GM21381 (cell line): Measurements from ENCODE around the gene PRADC1.
"Not testable (repeated sequence)": the region's sequence is repeated elsewhere in the genome, so short reads cannot be mapped to it uniquely, and the experiment has no call there.

Source experiments
- ATAC-seq: cut with Tn5 transposase; IDR thresholded peaks from one replicate; pipeline ENCODE4 v1.9.1; 2021; ENCODE audit warnings: mild to moderate bottlenecking, moderate library complexity; ENCODE audit not compliant: unreplicated experiment

Gene PRADC1

DNA sequence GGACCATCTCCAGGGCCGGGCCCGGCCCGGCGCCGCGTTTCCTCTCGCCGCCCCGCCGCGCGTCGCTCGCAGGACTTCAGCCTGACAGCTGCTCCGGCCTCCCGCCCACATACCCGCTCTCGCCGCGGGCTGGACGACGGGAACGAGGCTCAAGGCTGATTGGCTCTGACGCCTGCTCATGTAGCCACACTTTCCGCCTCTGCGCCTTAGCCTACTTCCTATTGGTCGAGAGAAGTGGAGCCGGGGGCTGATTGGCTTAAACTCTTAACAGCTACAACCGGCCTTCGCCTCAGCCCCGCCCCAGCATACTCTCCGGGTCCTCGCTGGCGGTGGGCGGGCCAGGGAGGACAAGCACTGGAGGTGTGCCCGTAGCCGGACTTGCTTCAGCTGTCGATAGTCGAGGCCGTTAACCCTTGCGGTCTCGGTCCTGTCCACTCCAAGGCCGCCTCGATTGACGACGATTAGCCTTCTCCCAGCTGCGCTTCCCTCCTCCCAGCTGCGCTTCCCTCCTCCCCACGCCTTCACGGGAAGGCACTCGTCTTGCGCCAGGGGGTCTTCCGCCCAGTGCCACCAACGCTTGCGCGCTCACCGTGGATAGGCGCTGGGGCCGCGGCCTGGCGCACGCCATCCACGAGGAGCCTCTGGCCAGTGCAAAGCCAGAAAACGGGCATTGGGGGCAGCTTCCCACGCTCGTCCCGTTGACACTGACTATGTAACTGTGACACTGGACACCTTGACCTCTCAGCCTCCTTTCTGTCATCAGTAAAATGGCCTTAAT, at the start of gene PRADC1:
TSS of gene PRADC1 (minus strand) at position 86 of the 778 bp plus-strand sequence. CDS start at position 7, 79 bp downstream.
- ATAC-seq, result peak; percentile 90

DNA sequence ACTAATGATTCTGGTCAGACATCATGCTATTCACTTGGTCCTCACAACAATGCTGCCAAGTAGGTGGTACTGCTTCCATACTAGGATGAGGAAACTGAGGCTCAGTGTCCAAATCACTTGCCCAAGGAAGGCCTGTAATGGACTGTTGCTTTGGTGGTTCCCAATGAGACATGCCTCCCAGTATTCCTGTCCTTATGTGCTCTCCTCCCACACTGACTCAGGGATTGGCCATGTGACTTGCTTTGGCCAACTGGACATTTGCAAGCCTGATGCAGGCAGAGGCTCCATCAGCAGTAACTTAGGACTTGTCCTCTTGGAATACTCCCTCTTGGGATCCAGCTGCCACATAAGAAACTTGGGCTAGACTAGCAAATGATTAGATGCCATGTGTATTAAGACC, 48.2 kb upstream of the PRADC1 start:
- ATAC-seq, result no peak

GRCh38 chr2:73279852-73280251, 46.8 kb upstream of the PRADC1 start:
- no peak for ATAC-seq

GRCh38 chr2:73272270-73272669, 39.2 kb upstream of the PRADC1 start:
- no peak for ATAC-seq

DNA sequence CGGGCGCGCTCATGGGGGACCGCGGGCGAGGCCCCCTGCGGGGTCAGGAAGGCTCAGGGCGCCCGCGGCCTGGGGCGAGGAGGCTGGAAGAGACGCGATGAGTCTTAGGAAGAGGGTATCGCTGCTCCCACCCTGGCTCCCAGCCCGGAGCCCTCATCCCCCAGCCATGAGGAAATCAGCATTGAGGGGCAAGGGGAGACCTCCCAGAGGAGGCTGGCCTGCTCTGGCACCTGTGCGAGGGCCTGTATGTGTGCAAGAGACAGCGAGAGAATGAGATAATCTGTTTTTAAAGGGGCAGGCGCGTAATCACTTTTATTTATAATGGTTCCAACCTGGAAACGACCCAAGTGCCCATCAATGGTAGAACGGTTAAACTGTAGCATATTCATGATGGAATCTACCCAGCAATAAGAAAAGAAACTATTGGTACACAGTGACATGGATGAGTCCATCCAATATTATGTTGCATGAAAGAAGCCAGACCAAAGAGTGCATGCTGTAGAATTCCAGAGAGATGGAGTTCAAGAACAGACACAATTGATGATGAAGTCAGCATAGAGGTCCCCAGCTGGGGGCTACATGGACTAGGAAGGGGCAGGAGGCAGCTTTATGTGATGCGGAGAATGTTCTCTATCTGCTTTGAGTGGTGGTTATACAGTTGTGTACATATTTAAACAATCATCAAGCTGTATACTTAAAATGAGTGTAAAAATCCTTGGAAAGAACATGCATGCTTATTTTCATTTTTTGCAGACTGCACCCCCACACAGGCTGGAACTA, 36.8 kb upstream of the PRADC1 start:
- no peak for ATAC-seq

DNA sequence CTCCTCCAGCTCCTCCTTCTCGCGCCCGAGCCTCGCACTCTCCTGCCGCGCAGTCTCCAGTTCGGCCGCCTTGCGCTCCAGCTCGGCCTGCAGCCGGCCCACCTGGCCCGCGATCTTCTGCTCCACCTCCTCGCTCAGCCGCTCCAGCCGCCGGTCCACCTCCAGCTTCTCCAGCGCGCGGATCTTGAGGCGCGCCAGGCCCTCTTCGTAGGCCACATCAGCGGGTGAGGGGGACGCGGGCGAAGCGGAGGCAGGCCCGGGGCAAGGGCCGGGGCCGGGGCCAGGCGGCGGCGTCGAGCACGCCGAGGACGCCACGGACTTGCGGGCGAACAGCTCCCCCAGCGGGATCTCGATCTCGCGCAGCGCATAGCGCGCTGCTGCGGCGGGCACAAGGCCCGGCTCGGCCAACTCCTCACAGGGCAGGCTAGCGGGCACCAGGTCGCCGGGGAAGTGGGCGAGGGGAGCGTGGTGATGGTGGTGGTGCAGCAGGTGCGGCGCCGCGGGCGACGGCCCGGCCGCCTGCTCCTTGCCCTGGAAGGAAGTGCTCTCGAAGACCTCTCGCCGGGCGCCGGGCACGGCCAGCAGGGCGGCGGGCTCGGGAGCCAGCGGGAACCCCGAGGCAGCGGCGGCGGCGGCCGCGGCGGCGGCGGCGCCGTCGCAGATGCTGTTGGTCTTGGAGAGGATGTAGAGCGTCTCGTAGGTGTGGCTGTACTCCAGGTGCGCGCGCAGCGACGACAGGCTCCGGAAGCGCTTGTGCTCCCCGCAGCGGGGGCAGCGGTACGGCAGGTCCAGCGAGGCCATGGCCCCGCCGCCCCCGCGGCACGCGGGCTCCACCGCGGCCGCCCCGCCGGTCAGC, 36.0 kb upstream of the PRADC1 start:
- ATAC-seq, result peak; percentile 81

- ATAC-seq, result no peak
Observed at GRCh38 chr2:73268366-73268829, 35.4 kb upstream of the PRADC1 start.

- no peak for ATAC-seq
Observed at GRCh38 chr2:73267008-73267407, 34.0 kb upstream of the PRADC1 start.

GRCh38 chr2:73266061-73266901, 33.2 kb upstream of the PRADC1 start:
- no peak for ATAC-seq

DNA sequence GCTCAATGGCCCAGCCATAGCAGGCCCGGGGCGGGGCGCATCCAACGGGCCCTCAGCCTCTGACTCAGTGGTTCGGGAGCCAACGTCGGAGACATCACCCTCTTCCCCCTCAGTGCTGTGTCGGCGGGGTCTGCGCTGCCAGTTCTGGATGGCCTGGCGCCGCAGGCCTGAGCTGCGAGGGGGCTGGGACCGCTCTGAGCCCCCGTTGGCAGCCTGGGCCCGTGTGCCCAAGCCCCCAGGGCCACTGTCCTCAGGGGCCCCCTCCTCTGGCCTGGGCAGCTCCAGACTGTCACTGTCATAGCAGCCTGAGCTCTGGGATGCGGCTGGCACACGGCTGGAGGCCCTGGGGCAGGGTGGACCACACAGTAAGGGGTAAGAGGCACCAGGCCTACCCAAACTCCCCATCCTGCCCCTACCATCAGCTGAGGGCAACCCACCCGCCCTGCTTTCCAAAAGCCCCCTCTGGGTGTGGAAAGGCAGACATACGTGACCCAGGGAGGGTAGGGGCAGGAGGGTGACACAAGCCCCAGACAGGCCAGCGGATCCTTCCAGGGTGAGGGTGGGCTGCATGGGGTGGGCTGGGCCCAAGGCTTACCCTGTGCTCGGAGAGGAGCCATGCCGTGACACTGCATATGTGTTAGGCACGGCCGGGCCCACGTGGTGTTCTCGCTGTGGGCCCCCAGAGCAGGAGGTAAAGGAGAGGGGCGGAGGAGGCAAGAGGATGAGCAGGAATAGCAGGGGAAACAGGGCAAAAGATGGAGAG, 32.4 kb upstream of the PRADC1 start:
- ATAC-seq, result no peak

DNA sequence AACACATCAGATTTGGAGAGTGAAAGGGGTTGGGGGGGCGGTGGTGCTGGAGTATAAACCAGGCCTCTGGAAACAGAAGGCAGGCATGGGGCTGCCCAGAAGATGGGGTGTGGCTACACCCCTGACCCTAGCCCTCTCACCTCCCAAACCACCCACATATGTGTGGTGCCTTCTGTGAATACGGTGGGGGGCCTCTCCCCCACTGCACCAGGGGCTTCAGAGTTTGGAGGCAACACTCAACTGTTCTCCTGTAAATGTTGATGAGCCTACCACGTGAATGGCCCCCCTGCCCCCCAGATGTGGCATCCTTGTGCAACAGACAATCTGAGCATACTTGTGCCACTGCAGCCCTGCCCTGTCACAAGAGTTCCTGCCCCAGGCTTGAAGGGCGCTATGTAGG, 31.7 kb upstream of the PRADC1 start:
- ATAC-seq, result no peak

DNA sequence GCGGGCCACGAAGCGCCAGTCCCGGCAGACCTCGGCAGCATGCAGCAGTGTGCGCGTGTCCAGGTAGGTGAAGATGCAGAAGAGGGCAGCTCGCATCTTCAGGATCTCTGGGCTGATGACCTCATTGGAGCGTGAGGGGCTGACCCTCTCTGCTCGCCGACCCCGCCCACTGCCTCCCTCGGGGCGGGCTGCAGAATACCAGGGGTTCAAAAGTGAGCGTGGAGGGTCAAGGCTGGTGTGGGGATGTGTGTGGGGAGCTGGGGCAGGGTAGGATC, 31.2 kb upstream of the PRADC1 start:
- no peak for ATAC-seq

GRCh38 chr2:73263540-73264331, 30.7 kb upstream of the PRADC1 start:
- no peak for ATAC-seq

DNA sequence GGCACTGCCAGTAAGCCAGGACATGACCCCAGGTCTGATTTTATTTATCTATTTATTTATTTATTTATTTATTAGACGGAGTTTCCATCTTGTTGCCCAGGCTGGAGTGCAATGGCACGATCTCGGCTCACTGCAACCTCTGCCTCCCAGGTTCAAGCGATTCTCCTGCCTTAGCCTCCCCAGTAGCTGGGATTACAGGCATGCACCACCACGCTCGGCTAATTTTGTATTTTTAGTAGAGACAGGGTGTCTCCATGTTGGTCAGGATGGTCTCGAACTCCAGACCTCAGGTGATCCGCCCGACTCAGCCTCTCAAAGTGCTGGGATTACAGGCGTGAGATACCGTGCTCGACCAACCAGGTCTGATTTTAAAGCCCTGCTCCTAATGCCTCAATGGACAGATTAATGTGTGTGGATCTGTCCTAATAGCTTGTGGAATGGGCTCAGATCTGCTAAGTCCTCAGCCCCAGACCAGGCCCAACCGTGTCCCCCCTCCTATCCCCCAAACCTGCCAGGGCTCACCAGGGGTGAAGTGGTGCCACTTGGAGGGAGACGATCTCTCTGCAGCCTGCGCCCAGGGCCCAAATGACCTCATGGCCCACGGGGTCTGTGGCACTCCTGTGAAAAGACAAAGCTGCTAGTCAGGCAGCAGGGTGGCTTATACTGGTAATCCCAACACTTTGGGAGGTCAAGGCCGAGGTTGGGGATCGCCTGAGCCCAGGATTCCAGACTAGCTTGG, 29.8 kb upstream of the PRADC1 start:
- not testable (repeated sequence) for ATAC-seq

GRCh38 chr2:73262108-73262651, 29.1 kb upstream of the PRADC1 start:
- ATAC-seq, result no peak

- no peak for ATAC-seq
Observed at GRCh38 chr2:73260338-73260984, 27.4 kb upstream of the PRADC1 start.

DNA sequence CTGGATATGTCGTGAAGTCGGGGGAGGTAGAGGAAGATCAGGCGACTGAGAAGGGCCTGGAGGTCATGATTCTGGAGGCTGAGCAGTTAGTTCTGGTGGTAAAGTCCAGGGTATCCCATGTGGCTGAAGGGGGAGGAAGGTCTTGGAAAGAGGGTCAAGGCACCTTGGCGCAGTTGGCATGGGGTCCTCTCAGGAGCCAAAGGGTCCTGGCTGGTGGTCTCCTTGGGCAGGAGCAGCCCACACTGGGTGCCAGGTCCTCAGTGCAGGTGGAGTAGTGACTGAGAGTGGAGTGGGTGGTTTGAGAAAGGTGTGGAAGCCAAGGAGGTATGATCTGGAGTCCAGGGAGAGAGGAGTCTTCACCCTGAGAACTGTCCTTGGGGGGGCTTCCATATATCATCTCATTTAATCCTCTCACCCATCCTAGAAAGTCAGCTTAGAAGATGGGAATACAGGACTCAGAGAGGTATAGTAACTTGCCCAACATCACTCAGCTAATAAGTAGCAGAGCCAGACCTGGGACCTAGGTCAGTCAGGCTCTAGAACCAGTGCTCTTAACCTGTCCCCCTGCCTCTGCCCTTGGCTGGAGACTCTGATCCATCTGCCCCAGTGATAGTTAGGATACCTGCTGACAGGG, 26.8 kb upstream of the PRADC1 start:
- ATAC-seq, result no peak
